Osteocyte (in vitro differentiated cells): ENCODE measurements around the gene RFX7. TPM values are rescaled to one million over a fixed set of nuclear protein-coding genes. Genes with fewer than 3 reads are reported as not detected.
"Not testable (repeated sequence)": the region's sequence is repeated elsewhere in the genome, so short reads cannot be mapped to it uniquely, and the experiment has no call there.

ENCODE experiments used
- DNase-seq: peaks from one replicate; pipeline ENCODE4 v3.0.0; 2021; ENCODE audit warnings: mixed read lengths; ENCODE audit not compliant: unreplicated experiment; ENCODE audit errors: extremely low spot score
- H3K27ac Mint-ChIP-seq: one replicate; pipeline ENCODE4 v1.8.0; 2021; ENCODE audit warnings: mild to moderate bottlenecking, mixed read lengths; ENCODE audit not compliant: unreplicated experiment
- H3K27me3 Mint-ChIP-seq: one replicate; pipeline ENCODE4 v1.8.0; 2021; ENCODE audit warnings: mixed read lengths; ENCODE audit not compliant: unreplicated experiment
- H3K36me3 Mint-ChIP-seq: one replicate; pipeline ENCODE4 v1.8.0; 2021; ENCODE audit warnings: mixed read lengths; ENCODE audit not compliant: unreplicated experiment
- H3K4me1 Mint-ChIP-seq: one replicate; pipeline ENCODE4 v1.8.0; 2021; ENCODE audit warnings: mixed read lengths; ENCODE audit not compliant: unreplicated experiment
- H3K4me3 Mint-ChIP-seq: one replicate; pipeline ENCODE4 v1.8.0; 2021; ENCODE audit warnings: mild to moderate bottlenecking, moderate library complexity, mixed read lengths; ENCODE audit not compliant: unreplicated experiment
- H3K9me3 Mint-ChIP-seq: one replicate; pipeline ENCODE4 v1.8.0; 2021; ENCODE audit warnings: mixed read lengths; ENCODE audit not compliant: unreplicated experiment
- total RNA-seq: library from RNA; stranded (reverse); gene quantifications from 2 replicates; pipeline ENCODE4 v1.2.1, GENCODE V29; 2021
- TF ChIP-seq, protein P1 (sequence below): fragments of 200-600 bp; sonication (generic); IDR thresholded peaks from 2 replicates; pipeline ENCODE4 v1.5.0; 2021; ENCODE audit warnings: antibody characterized with exemption, mild to moderate bottlenecking, moderate library complexity

The RFX7 gene
- total RNA-seq, 1 donor from 2014 or later = 20.2 TPM

DNA sequence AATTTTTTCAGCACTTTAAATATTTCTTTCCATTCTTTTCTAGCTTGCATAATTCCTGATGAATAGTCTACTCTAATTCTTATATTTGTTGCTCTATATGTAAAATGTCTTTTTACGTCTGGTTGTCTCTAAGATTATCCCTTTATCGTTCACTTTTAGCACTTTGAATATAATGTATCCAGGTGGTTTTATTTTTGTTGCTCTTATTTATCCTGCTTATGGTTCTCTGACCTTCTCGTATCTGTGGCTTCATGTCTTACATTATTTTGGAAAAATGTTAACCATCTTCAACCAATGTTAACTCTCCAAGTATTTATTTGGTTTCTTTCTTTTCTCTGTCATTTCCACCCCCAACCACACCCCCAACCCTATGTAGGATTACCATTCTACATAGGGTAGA, 30.0 kb upstream of the RFX7 start:
- H3K27ac Mint-ChIP-seq = no peak overlapping the region
- H3K4me1 Mint-ChIP-seq = no peaks in the 10 kb centered on the region
- no peaks in the 10 kb centered on the region for H3K36me3 Mint-ChIP-seq
- peaks cover 26% of the 10 kb centered on the region for H3K27me3 Mint-ChIP-seq
- peaks cover 34% of the 10 kb centered on the region for H3K9me3 Mint-ChIP-seq
- H3K4me3 Mint-ChIP-seq = no peak overlapping the region
- TF ChIP-seq, protein P1, sequence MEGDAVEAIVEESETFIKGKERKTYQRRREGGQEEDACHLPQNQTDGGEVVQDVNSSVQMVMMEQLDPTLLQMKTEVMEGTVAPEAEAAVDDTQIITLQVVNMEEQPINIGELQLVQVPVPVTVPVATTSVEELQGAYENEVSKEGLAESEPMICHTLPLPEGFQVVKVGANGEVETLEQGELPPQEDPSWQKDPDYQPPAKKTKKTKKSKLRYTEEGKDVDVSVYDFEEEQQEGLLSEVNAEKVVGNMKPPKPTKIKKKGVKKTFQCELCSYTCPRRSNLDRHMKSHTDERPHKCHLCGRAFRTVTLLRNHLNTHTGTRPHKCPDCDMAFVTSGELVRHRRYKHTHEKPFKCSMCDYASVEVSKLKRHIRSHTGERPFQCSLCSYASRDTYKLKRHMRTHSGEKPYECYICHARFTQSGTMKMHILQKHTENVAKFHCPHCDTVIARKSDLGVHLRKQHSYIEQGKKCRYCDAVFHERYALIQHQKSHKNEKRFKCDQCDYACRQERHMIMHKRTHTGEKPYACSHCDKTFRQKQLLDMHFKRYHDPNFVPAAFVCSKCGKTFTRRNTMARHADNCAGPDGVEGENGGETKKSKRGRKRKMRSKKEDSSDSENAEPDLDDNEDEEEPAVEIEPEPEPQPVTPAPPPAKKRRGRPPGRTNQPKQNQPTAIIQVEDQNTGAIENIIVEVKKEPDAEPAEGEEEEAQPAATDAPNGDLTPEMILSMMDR = no peak
- no peak for DNase-seq

DNA sequence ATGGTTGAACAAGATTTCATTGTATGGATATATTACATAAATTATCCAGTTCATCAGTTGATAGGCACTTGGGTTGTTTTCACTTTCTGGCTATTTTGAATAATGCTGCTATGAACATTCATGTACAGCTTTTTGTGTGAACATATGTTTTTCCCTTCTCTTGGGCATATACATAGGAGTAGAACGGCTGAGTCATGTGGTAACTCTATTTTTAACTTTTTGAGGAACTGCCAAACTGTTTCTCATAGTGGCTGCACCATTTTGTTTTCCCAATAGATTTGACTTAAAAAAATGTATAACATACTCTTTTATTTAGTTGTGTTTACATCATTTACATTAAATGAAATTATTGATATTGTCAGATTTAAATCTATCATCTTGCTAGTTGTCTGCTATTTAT, 28.8 kb upstream of the RFX7 start:
- DNase-seq = no peak
- Mint-ChIP-seq H3K4me1 (no peaks in the 10 kb centered on the region), H3K27me3 (peaks cover 30% of the 10 kb centered on the region), H3K9me3 (peaks cover 34% of the 10 kb centered on the region), H3K4me3 (no peak overlapping the region), H3K27ac (no peak overlapping the region), H3K36me3 (no peaks in the 10 kb centered on the region)
- TF ChIP-seq, protein P1 = no peak

DNA sequence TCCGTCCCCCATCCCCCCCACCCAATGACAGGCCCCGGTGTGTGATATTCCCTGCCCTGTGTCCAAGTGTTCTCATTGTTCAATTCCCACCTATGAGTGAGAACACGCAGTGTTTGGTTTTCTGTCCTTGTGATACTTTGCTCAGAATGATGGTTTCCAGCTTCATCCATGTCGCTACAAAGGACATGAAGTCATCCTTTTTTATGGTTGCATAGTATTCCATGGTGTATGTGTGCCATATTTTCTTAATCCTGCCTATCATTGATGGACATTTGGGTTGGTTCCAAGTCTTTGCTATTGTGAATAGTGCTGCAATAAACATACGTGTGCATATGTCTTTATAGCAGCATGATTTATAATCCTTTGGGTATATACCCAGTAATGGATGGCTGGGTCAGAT, 22.8 kb upstream of the RFX7 start:
- Mint-ChIP-seq H3K27me3 (peaks cover 23% of the 10 kb centered on the region), H3K9me3 (peaks cover 11% of the 10 kb centered on the region)
- H3K36me3 Mint-ChIP-seq, H3K27ac Mint-ChIP-seq, H3K4me1 Mint-ChIP-seq, H3K4me3 Mint-ChIP-seq, DNase-seq: not testable (repeated sequence)

DNA sequence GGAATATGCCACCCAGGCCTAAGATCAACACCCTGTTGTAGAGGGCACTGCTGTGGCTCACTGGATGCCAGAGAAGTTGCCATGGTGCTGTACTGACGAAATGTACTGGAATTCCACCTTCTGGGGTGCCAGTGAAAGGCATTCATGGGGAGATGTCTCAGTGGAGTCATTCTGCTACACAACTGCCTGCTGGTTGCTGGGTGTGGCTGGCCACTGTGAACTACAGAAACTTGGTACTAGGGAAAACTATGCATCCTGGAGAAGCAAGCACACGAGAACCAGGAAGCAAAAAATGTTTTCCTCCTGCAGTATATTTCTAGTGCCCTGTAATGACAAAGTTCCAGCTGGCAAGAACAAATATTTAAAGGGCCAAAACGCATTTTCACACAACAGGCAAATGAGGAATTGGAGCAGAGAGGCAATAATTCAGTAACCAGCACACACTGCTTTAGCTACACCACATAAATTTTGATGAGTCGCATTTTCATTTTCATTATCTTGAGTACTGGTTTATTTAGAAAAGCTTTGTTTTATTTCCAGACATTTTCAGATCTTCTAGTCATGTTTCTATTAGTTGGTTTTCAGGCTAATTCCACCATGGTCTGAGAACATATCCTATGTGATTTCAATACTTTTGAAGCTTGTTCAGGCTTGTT, 18.3 kb upstream of the RFX7 start:
- DNase-seq = no peak
- TF ChIP-seq, protein P1 = no peak
- H3K9me3 Mint-ChIP-seq = peaks cover 5% of the 10 kb centered on the region
- no peaks in the 10 kb centered on the region for H3K36me3 Mint-ChIP-seq
- no peak overlapping the region for H3K27ac Mint-ChIP-seq
- peaks cover 21% of the 10 kb centered on the region for H3K27me3 Mint-ChIP-seq
- H3K4me1 Mint-ChIP-seq = no peaks in the 10 kb centered on the region
- H3K4me3 Mint-ChIP-seq = no peak overlapping the region

DNA sequence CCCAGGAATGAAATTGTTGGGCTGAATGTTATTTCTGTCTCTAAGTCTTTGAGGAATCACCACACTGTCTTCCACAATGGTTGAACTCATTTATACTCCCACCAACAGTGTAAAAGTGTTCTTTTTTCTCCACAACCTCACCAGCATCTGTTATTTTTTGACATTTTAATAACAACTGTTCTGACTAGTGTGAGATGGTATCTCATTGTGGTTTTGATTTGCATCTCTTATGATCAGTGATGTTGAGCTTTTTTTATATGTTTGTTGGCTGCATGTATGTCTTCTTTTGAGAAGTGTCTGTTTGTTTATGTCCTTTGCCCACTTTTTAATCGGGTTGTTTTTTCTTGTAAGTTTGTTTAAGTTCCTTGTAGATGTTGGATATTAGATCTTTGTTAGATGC, 13.6 kb upstream of the RFX7 start:
- H3K9me3 Mint-ChIP-seq, H3K27ac Mint-ChIP-seq, H3K4me1 Mint-ChIP-seq, H3K36me3 Mint-ChIP-seq, DNase-seq, H3K4me3 Mint-ChIP-seq: not testable (repeated sequence)
- H3K27me3 Mint-ChIP-seq = peaks cover 52% of the 10 kb centered on the region

DNA sequence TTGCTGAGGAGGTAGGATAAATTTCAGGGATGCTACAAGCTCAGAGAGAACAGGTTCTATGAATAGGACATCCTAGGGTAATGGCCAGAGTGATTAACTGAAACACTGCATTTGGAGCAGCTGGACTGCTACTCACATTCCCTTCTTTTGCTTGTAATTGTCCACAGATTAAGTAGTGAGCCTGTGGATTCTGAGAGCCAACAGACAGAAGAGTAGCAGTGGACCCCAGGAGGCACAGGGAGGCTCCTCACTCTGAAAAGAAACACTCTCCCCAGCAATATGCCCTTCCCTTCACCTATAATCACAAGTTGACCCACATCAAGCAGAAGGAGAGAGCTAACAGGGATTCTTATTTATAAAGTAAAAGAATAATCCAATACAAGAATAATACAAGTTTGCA, 10.6 kb upstream of the RFX7 start:
- Mint-ChIP-seq H3K4me1 (no peaks in the 10 kb centered on the region), H3K4me3 (no peak overlapping the region), H3K27ac (no peak overlapping the region), H3K36me3 (no peaks in the 10 kb centered on the region), H3K9me3 (peaks cover 4% of the 10 kb centered on the region), H3K27me3 (peaks cover 64% of the 10 kb centered on the region)
- TF ChIP-seq, protein P1 = no peak
- no peak for DNase-seq
